ENCODE data around the gene ZP1.
A peak's percentile ranks its signal among the peaks of the same experiment; 100 is the strongest.

DNA sequence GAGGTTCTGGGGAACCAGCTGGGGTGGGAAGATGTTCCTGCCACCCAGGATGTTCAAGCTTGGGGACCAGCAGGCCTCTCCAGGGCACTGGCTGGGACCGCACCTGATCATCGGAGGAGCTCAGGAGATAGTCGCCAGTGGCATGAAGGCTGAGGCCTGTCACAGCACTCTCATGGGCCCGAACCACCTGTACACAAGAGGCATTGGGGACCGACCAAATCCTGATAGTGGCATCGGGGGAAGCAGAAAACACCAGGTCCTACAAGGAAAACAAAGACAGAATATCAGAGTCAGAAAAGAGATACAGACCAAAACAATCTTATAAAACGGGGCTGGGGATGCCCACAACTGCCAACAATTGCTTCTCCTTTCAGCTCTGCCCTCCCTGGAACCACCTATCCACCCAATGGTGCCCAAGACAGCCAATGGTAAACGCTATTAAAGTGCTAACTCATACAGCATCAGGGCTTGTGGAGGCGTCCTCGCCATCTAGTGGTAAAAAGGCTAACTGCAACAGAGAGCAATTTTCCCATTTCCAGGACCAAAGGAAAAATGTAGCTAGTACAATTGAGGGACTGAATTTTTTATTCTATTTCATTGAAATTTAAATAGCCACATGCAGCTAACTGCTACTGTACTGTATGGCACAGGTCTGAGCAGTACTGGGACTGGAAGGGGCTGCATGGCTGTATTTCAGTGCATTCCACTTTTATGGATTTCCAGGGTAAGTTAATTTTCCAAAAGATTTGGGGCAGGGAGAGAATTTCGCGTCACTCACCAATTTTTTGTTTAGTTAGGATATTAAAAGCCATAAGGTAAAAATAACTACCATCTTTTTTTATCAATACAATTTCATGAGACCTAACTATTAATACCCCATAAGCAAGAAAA, 31.9 kb downstream of the ZP1 start:
- TF ChIP-seq, protein P1, sequence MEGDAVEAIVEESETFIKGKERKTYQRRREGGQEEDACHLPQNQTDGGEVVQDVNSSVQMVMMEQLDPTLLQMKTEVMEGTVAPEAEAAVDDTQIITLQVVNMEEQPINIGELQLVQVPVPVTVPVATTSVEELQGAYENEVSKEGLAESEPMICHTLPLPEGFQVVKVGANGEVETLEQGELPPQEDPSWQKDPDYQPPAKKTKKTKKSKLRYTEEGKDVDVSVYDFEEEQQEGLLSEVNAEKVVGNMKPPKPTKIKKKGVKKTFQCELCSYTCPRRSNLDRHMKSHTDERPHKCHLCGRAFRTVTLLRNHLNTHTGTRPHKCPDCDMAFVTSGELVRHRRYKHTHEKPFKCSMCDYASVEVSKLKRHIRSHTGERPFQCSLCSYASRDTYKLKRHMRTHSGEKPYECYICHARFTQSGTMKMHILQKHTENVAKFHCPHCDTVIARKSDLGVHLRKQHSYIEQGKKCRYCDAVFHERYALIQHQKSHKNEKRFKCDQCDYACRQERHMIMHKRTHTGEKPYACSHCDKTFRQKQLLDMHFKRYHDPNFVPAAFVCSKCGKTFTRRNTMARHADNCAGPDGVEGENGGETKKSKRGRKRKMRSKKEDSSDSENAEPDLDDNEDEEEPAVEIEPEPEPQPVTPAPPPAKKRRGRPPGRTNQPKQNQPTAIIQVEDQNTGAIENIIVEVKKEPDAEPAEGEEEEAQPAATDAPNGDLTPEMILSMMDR (IDR thresholded peaks at IDR 0.05), result peak; percentile 85 to 93 (median 92)
- TF ChIP-seq POLR2A (IDR thresholded peaks at IDR 0.05), result no peak

Data from testis (tissue), 2 donors.